ENCODE data around the gene MCCC1.

Gene MCCC1

DNA sequence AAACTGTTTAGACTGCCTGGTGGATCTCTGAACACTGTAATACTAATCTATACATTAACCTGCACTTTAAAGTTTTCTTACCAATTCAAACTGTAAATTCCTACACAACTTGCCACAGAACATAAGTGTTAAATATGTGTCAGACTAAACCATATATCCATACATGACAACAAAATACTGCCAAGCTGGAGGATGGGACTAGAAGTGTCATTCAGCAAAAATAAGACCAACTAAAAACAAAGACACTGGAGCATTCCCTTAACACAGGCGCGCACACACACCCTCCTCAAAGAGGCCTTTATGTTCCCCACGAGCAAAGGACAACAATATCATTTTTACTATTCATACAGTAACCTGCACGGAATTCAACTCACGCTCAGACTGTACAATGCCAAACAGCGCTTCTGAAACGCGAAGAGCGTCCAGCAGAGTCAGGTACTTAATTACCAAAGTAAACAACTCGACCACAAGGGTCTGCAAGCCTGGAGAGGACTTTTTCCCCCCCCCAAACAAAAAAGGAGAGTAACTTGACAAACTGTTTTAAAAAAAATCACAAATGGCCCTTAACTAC is 120.1 kb downstream of the MCCC1 start:
- no peak for TF ChIP-seq TAF1 (IDR thresholded peaks at IDR 0.05; ENCODE audit: borderline replicate concordance, insufficient read depth, low read length)

- TF ChIP-seq REST (IDR thresholded peaks at IDR 0.05; ENCODE audit: insufficient read depth in 1 of 2, low read depth in 2 of 2, low read length in 2 of 2) (no peak), FOXP2 (optimal IDR thresholded peaks at IDR 0.05; ENCODE audit: borderline replicate concordance, extremely low read depth, extremely low read length, insufficient read depth) (no peak)
Observed at GRCh38 chr3:182978387-182978786, 120.9 kb downstream of the MCCC1 start.

- TF ChIP-seq POLR2AphosphoS5 (IDR thresholded peaks at IDR 0.05; ENCODE audit: low read depth, low read length), result no peak
- no peak for TF ChIP-seq REST (IDR thresholded peaks at IDR 0.05; ENCODE audit: insufficient read depth in 1 of 2, low read depth in 2 of 2, low read length in 2 of 2)
Observed at GRCh38 chr3:182973047-182973446, 126.2 kb downstream of the MCCC1 start.

GRCh38 chr3:182972387-182972786 is 126.9 kb downstream of the MCCC1 start:
- TF ChIP-seq POLR2AphosphoS5 (IDR thresholded peaks at IDR 0.05; ENCODE audit: low read depth, low read length) (no peak), TAF1 (IDR thresholded peaks at IDR 0.05; ENCODE audit: borderline replicate concordance, insufficient read depth, low read length) (no peak), FOXP2 (optimal IDR thresholded peaks at IDR 0.05; ENCODE audit: borderline replicate concordance, extremely low read depth, extremely low read length, insufficient read depth) (no peak), SIN3A (IDR thresholded peaks at IDR 0.05; ENCODE audit: borderline replicate concordance, insufficient read depth, low read length) (no peak), REST (IDR thresholded peaks at IDR 0.05; ENCODE audit: insufficient read depth in 1 of 2, low read depth in 2 of 2, low read length in 2 of 2) (no peak)

GRCh38 chr3:182971637-182972036 is 127.7 kb downstream of the MCCC1 start:
- no peak for TF ChIP-seq REST (IDR thresholded peaks at IDR 0.05; ENCODE audit: insufficient read depth in 1 of 2, low read depth in 2 of 2, low read length in 2 of 2)
- no peak for TF ChIP-seq TAF1 (IDR thresholded peaks at IDR 0.05; ENCODE audit: borderline replicate concordance, insufficient read depth, low read length)
- no peak for TF ChIP-seq SIN3A (IDR thresholded peaks at IDR 0.05; ENCODE audit: borderline replicate concordance, insufficient read depth, low read length)
- no peak for TF ChIP-seq FOXP2 (optimal IDR thresholded peaks at IDR 0.05; ENCODE audit: borderline replicate concordance, extremely low read depth, extremely low read length, insufficient read depth)
- TF ChIP-seq POLR2AphosphoS5 (IDR thresholded peaks at IDR 0.05; ENCODE audit: low read depth, low read length), result no peak
